HEK293T (cell line): ENCODE results near the gene TES.

Source experiments
- CTCF ChIA-PET: fragments of 350-600 bp; formaldehyde crosslinking; extraction: SDS; loops from one replicate; lab custom pipeline; 2021; ENCODE audit warnings: antibody characterized with exemption, inconsistent platforms; lab: Yijun Ruan, JAX
- POLR2A ChIA-PET: fragments of 350-600 bp; formaldehyde crosslinking; extraction: SDS; loops from one replicate; lab custom pipeline; 2020; ENCODE audit warnings: antibody characterized with exemption, inconsistent platforms; lab: Yijun Ruan, JAX
- DNase-seq: peaks from one replicate; pipeline ENCODE4 v3.0.0; 2012; ENCODE audit warnings: mixed read lengths; ENCODE audit errors: extremely low spot score
- ARNT ChIP-seq: fragments of 450-650 bp; IDR thresholded peaks from 2 replicates; pipeline ENCODE4 v1.6.1; 2017; ENCODE audit warnings: mild to moderate bottlenecking
- BHLHE40 ChIP-seq: fragments of 450-650 bp; IDR thresholded peaks from 2 replicates; pipeline ENCODE4 v1.6.1; 2016; ENCODE audit warnings: mild to moderate bottlenecking, moderate library complexity, borderline replicate concordance
- CTBP1 ChIP-seq: fragments of 450-650 bp; IDR thresholded peaks from 2 replicates; pipeline ENCODE4 v1.6.1; 2016; ENCODE audit warnings: borderline replicate concordance
- ELF4 ChIP-seq: fragments of 450-650 bp; IDR thresholded peaks from 2 replicates; pipeline ENCODE4 v1.6.1; 2017; ENCODE audit warnings: antibody characterized with exemption
- FOXA1 ChIP-seq: fragments of 450-650 bp; IDR thresholded peaks from 2 replicates; pipeline ENCODE4 v1.6.1; 2016; ENCODE audit warnings: mild to moderate bottlenecking
- FOXK2 ChIP-seq: fragments of 450-650 bp; IDR thresholded peaks from 2 replicates; pipeline ENCODE4 v1.6.1; 2016; ENCODE audit warnings: mild to moderate bottlenecking
- FOXM1 ChIP-seq: fragments of 450-650 bp; IDR thresholded peaks from 2 replicates; pipeline ENCODE4 v1.6.1; 2017; ENCODE audit warnings: mild to moderate bottlenecking, borderline replicate concordance
- HDGF ChIP-seq: fragments of 450-650 bp; IDR thresholded peaks from 2 replicates; pipeline ENCODE4 v1.6.1; 2017; ENCODE audit warnings: antibody characterized with exemption, borderline replicate concordance
- L3MBTL2 ChIP-seq: fragments of 450-650 bp; conservative IDR thresholded peaks from 2 replicates; pipeline ENCODE4 v1.6.1; 2016; ENCODE audit warnings: mild to moderate bottlenecking
- LEF1 ChIP-seq: fragments of 450-650 bp; IDR thresholded peaks from 2 replicates; pipeline ENCODE4 v1.6.1; 2017; ENCODE audit warnings: mild to moderate bottlenecking, borderline replicate concordance
- NFRKB ChIP-seq: fragments of 450-650 bp; IDR thresholded peaks from 2 replicates; pipeline ENCODE4 v1.6.1; 2016; ENCODE audit warnings: mild to moderate bottlenecking, moderate library complexity
- SP1 ChIP-seq: fragments of 450-650 bp; IDR thresholded peaks from 2 replicates; pipeline ENCODE4 v1.6.1; 2017
- SUZ12 ChIP-seq: fragments of 450-650 bp; IDR thresholded peaks from 2 replicates; pipeline ENCODE4 v1.6.1; 2016; ENCODE audit warnings: mild to moderate bottlenecking
- TARDBP ChIP-seq: fragments of 450-650 bp; IDR thresholded peaks from 2 replicates; pipeline ENCODE4 v1.6.1; 2016
- ZNF384 ChIP-seq: fragments of 450-650 bp; IDR thresholded peaks from 2 replicates; pipeline ENCODE4 v1.6.1; 2016
- TF ChIP-seq, protein P1 (sequence below): fragments of 450-650 bp; IDR thresholded peaks from 2 replicates; pipeline ENCODE4 v1.6.1; 2016

TES gene

DNA sequence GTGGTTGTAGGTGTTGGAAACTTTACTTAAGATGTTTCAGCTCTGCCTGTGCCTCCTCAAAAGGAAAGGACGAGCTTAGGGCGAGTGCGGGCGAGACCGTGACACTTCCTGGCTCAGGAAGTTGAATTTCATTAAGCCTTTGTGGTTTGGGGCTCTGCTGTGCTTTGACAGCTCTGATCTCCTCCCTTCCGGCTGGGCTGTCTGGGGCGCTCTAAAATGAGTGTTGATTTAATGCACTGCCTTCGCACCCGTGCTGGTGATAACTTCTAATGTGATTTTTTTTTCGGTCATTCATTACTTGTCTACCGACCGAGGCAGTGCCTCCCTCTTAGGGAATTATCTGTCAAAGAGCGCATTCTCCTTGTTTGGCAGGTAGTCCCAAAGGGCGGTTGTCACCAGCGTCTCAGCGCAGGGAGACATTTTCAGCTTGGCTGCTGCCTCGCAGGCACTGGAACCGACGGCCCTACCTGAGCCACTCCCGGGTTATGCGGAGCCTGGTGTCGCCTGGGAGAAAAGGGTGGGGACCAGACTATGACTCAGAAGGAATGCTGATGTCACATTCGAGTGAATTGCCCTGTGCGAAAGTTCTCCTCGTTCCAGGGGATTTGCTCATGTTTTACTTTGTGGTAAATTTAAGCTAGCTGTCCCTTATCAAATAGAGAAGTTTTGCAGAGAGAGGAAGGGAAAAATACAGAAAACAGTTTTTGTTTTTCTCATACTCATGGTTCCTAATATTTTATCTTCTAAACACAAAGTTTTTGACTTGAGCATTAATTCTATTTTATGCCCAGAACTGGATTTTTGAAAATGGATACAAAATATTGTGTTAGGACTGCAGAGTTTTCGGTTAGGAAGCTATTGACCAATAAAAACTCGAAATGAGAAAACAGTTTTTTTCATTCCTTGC is 920 bp downstream of the TES start:
- no peak for TF ChIP-seq FOXK2
- TF ChIP-seq TARDBP: no peak
- no peak for TF ChIP-seq ZNF384
- TF ChIP-seq SP1: no peak
- no peak for TF ChIP-seq FOXM1
- TF ChIP-seq, protein P1, sequence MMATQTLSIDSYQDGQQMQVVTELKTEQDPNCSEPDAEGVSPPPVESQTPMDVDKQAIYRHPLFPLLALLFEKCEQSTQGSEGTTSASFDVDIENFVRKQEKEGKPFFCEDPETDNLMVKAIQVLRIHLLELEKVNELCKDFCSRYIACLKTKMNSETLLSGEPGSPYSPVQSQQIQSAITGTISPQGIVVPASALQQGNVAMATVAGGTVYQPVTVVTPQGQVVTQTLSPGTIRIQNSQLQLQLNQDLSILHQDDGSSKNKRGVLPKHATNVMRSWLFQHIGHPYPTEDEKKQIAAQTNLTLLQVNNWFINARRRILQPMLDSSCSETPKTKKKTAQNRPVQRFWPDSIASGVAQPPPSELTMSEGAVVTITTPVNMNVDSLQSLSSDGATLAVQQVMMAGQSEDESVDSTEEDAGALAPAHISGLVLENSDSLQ: peak; percentile 63
- TF ChIP-seq ARNT: no peak
- no peak for TF ChIP-seq HDGF
- TF ChIP-seq FOXA1: no peak
- peak; percentile 53; the same call in 1 of the 2 replicates for TF ChIP-seq L3MBTL2
- no peak for TF ChIP-seq SUZ12
- no peak for TF ChIP-seq NFRKB
- TF ChIP-seq ELF4: no peak
- ChIA-PET POLR2A (interaction anchor here (0.6 to 2.3 kb wide), 13 partner anchors 9 to 69 kb away, joined by 3 to 25 read pairs (median 4); no protein-coding TSS in a partner anchor), CTCF (interaction anchor here (0.6 to 1.5 kb wide), 4 partner anchors 11 to 336 kb away, joined by 3 to 6 read pairs (median 4); no protein-coding TSS in a partner anchor)
- peak; percentile 74 for DNase-seq

DNA sequence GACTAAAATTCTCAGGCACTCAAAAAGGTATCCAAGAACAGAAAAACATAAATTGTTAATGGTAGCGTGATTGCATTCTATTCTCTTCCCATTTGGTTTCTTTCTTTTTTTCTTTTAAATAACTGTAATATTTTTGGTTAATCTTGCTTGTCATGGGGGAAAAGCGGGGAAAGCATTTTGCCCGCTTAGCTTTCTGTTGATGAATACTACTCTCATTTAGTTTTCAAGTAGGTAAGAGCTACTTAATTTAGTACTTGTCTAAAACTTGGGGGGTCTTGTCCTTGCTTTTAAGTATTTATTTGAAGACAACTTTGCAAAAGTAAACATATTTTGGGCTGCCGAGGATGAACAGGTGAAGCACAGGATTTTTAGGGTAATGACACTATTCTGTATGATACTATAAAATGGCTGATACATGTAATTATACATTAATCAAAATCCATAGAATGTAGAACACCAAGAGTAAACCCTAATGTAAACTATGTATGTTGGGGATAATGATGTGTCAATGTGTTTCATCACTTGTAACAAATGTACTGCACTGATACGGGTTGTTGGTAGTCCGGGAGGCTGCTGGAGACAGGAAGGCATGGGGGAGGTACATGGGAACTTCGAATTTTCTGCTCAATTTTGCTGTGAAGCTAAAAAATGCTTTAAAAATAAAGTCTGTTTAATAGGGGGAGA is 1.7 kb downstream of the TES start:
- TF ChIP-seq TARDBP (no peak), FOXK2 (no peak), ARNT (no peak), SP1 (no peak), NFRKB (no peak), CTBP1 (no peak), BHLHE40 (no peak), L3MBTL2 (no peak), ELF4 (no peak), FOXM1 (no peak)
- ChIA-PET POLR2A (interaction anchor here (0.6 to 2.3 kb wide), 8 partner anchors 9 to 69 kb away, joined by 3 to 25 read pairs (median 3); no protein-coding TSS in a partner anchor), CTCF (interaction anchor here (1.5 kb wide), 1 partner anchor 11 kb away, joined by 3 read pairs; no protein-coding TSS in a partner anchor)
- no peak for DNase-seq

DNA sequence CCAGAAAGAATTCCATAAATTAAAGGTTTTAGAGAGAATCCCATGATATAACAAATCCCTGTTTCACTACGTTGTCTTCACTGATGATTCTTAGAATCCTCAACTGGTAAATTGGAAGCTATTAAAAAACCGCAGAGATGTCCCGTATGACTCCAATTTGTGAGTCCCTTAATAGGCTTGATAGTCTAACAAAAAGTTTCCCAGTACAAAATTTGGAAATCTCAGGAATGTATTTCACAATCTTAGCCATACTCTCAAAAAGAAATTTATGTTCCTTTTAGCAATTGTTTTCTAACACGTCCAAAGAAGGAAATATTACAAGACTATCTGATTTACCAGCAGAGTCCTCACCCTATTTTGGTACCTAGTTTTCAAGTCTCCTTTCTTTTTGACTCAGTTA is 2.5 kb downstream of the TES start:
- POLR2A ChIA-PET: no interaction called here
- DNase-seq: no peak
- CTCF ChIA-PET: interaction anchor here (1.5 kb wide), 1 partner anchor 10 kb away, joined by 3 read pairs; no protein-coding TSS in a partner anchor
- no peak for TF ChIP-seq CTBP1

DNA sequence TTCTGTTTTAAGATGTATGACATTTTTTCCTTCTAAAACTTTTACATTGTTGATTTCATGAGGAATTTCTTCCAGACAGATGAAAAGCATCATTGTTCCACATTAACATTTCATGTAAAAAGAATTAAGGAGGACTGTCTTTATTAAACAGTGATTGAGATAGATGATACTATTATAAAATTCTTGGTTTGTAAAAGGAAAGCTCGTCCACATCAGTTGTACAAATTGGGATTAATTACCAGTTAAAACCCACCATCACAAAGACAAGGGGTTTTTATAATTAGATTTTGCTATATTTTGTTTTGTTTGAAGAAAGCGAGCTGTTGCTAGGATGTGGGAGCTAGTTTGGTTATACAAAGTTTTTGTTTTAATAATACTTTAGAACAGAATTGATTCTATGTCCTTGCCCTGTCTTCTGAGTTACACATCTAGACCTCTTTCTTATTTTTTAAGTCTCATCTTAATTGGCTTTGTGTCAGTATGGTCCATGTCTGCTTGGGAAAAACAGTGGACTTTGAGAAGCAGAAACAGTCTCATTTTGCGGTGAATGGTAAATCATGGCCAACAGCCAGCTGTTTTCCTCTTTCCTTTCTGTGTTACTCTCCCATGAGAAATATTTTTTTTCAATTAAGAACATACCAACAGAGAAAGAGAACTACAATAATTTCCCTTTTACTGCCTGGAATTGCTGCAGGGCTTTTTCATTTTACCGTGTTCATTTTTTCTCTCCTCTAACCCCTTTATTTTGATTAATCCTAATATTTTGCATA is 3.2 kb downstream of the TES start:
- POLR2A ChIA-PET: interaction anchor here (0.7 kb wide), 1 partner anchor 442 kb away, joined by 3 read pairs; no protein-coding TSS in a partner anchor
- no peak for DNase-seq
- CTCF ChIA-PET: no interaction called here
- no peak for TF ChIP-seq CTBP1
- TF ChIP-seq TARDBP: no peak
- TF ChIP-seq ARNT: no peak
- no peak for TF ChIP-seq NFRKB
- TF ChIP-seq BHLHE40: no peak
- no peak for TF ChIP-seq ELF4
- TF ChIP-seq HDGF: no peak
- TF ChIP-seq SUZ12: no peak
- no peak for TF ChIP-seq FOXM1
- TF ChIP-seq ZNF384: no peak
- TF ChIP-seq FOXK2: no peak
- TF ChIP-seq L3MBTL2: no peak

DNA sequence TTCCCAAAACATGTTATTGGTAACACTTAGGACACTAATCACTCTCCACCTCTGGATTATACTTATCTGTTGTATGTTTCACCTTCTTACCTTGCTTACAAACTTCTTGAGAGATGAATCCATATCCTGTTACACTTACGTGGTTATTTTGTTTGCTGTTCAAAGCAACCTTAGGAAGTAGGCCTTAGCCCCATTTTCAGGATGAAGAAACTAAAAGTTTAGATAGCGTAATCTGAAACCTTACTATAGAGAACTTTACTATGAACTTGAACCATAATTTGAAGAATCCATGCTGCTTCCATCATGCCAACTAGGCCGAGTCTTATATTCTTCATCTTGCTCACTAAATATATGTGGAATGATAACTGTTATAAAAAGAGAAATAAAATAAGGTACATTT is 4.6 kb downstream of the TES start:
- DNase-seq: no peak
- ChIA-PET CTCF (no interaction called here), POLR2A (no interaction called here)
- TF ChIP-seq FOXM1 (no peak), FOXK2 (no peak), SP1 (no peak)

DNA sequence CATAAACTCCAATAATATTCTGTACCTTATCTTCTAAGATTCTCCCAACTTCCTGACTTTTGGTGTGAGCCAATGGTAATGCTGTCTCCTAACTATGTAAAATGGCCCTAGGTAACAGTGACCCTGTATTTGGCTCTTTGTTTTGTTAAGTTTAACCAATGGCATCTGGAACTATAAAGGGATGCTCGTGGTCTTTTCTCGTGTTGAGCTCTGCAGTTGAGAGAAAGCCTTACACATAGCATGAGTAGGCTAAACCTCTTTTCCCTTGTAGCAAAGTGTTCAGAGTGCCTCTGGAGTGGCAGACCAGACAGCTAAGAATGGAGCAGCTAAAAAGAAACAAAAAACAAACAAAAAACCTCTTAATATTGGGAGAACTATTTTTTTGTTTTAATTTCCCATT is 5.2 kb downstream of the TES start:
- CTCF ChIA-PET: interaction anchor here (1.3 kb wide), 1 partner anchor 77 kb away, joined by 3 read pairs; no protein-coding TSS in a partner anchor
- TF ChIP-seq ARNT: no peak
- TF ChIP-seq FOXM1: no peak
- POLR2A ChIA-PET: no interaction called here
- no peak for DNase-seq

DNA sequence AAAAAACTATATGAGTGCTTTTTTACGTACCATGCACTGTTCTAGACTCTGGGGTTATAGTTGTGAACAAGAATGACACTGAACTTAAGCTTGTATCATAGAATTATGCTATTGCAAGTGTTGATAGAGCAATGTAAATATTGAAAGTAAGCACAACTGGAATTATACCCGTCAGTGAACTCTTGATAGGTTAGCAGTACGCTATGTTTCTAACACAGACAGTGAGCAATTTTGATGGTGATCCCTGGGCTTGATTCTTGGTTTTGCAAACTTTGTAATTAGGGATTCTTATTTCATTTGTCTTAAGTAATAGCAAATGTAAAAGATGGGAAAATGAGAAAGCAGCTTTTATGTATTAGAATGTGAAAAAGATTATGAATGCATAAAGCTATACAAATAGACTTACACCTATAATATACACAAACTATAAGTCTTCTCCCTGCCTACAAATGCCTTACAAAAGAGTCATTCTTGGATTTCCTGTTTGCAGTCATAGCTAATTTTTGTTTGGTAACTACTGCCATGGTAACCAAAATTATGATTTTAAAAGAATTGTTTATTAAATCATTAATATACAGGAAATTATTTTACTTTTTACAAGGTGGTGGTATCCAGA is 6.7 kb downstream of the TES start:
- POLR2A ChIA-PET: no interaction called here
- TF ChIP-seq CTBP1 (no peak), ELF4 (no peak), L3MBTL2 (no peak), LEF1 (no peak), BHLHE40 (no peak), FOXK2 (no peak), ARNT (no peak)
- TF ChIP-seq, protein P1: no peak
- CTCF ChIA-PET: interaction anchor here (1.0 to 1.6 kb wide), 2 partner anchors 93 to 309 kb away, joined by 3 read pairs; no protein-coding TSS in a partner anchor
- DNase-seq: no peak
